ENCODE measurements around the gene CCR7.

The CCR7 gene

GRCh38 chr17:40564883-40565768 is at the start of gene CCR7:
CCR7 (minus strand) TSS chr17:40565472; CDS start chr17:40565409, 63 bp downstream.
- DNase-seq (ENCODE audit: insufficient read length, low spot score) (no peak), FAIRE-seq (peak; percentile 66)

- DNase-seq (ENCODE audit: insufficient read length, low spot score) (no peak), FAIRE-seq (no peak)
Observed at GRCh38 chr17:40614431-40615067, 49.3 kb upstream of the CCR7 start.

GRCh38 chr17:40613467-40614154 is 48.3 kb upstream of the CCR7 start:
- DNase-seq (ENCODE audit: insufficient read length, low spot score) (no peak), FAIRE-seq (no peak)

- FAIRE-seq, result no peak
Observed at GRCh38 chr17:40612599-40613244, 47.5 kb upstream of the CCR7 start.

GRCh38 chr17:40611840-40612474 is 46.7 kb upstream of the CCR7 start:
- no peak for FAIRE-seq
- no peak for DNase-seq (ENCODE audit: insufficient read length, low spot score)

More at GRCh38 chr17:40612599-40613244, 47.5 kb upstream of the CCR7 start:
- DNase-seq (ENCODE audit: insufficient read length, low spot score), result no peak

GRCh38 chr17:40610359-40610758 is 45.1 kb upstream of the CCR7 start:
- no peak for FAIRE-seq
- no peak for DNase-seq (ENCODE audit: insufficient read length, low spot score)

- no peak for FAIRE-seq
Observed at GRCh38 chr17:40608061-40608581, 42.8 kb upstream of the CCR7 start.

GRCh38 chr17:40607641-40608040 is 42.4 kb upstream of the CCR7 start:
- FAIRE-seq (no peak), DNase-seq (ENCODE audit: insufficient read length, low spot score) (no peak)

More at GRCh38 chr17:40608061-40608581, 42.8 kb upstream of the CCR7 start:
- DNase-seq (ENCODE audit: insufficient read length, low spot score), result no peak

GRCh38 chr17:40606548-40607353 is 41.5 kb upstream of the CCR7 start:
- FAIRE-seq, result no peak
- no peak for DNase-seq (ENCODE audit: insufficient read length, low spot score)

- no peak for FAIRE-seq
- DNase-seq (ENCODE audit: insufficient read length, low spot score), result no peak
Observed at GRCh38 chr17:40605306-40605705, 40.0 kb upstream of the CCR7 start.

- FAIRE-seq (no peak), DNase-seq (ENCODE audit: insufficient read length, low spot score) (no peak)
Observed at GRCh38 chr17:40604327-40605080, 39.2 kb upstream of the CCR7 start.

- peak; percentile 88 for FAIRE-seq
- no peak for DNase-seq (ENCODE audit: insufficient read length, low spot score)
Observed at GRCh38 chr17:40602445-40603443, 37.5 kb upstream of the CCR7 start.

GRCh38 chr17:40600486-40601046 is 35.3 kb upstream of the CCR7 start:
- DNase-seq (ENCODE audit: insufficient read length, low spot score) (no peak), FAIRE-seq (no peak)

GRCh38 chr17:40599468-40599763 is 34.1 kb upstream of the CCR7 start:
- no peak for FAIRE-seq
- DNase-seq (ENCODE audit: insufficient read length, low spot score), result no peak

- FAIRE-seq (peak; percentile 98), DNase-seq (ENCODE audit: insufficient read length, low spot score) (no peak)
Observed at GRCh38 chr17:40598619-40599467, 33.6 kb upstream of the CCR7 start.

- FAIRE-seq, result no peak
- DNase-seq (ENCODE audit: insufficient read length, low spot score), result no peak
Observed at GRCh38 chr17:40598301-40598618, 33.0 kb upstream of the CCR7 start.

Data from GM19239 (cell line).